Measurements from ENCODE around the gene GUCY2C.
A peak's percentile ranks its signal among the peaks of the same experiment; 100 is the strongest.

The GUCY2C gene

DNA sequence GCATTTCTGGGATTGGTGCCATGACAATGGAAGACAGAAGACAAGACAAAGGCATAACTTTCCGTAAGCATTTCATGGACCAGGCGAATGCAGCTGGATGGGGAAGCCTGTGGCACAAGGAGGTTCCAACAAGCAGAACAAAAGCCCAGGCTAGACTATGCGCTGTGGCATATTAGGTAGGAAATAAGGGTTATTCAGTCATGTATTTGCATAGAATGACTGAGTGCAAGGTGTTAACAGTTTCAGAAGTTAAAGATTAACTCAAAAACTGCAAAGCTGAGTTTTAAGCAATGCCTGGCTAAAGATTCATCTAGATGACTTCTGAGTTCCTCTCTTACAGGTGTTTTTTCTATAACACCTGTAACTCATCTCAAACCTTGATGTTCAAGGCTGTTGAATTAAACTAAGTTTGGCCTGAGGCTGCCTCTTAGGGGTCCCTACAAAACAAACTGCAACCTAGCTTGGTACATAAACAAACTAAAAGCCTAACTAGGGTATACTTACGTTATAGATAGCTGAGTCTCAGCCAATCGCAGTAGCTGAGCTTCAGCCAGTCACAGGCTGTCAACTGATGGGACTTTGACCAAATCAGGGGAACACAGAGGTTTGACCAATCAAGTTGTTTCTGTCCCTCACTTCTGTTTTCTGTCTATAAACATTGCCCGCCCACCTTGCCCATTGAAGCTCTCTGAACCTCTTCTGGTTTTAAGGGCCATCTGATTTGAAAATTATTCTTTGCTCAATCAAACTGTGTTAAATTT, 76.5 kb downstream of the GUCY2C start:
- TF ChIP-seq, protein P1, sequence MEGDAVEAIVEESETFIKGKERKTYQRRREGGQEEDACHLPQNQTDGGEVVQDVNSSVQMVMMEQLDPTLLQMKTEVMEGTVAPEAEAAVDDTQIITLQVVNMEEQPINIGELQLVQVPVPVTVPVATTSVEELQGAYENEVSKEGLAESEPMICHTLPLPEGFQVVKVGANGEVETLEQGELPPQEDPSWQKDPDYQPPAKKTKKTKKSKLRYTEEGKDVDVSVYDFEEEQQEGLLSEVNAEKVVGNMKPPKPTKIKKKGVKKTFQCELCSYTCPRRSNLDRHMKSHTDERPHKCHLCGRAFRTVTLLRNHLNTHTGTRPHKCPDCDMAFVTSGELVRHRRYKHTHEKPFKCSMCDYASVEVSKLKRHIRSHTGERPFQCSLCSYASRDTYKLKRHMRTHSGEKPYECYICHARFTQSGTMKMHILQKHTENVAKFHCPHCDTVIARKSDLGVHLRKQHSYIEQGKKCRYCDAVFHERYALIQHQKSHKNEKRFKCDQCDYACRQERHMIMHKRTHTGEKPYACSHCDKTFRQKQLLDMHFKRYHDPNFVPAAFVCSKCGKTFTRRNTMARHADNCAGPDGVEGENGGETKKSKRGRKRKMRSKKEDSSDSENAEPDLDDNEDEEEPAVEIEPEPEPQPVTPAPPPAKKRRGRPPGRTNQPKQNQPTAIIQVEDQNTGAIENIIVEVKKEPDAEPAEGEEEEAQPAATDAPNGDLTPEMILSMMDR (IDR thresholded peaks at IDR 0.05; ENCODE audit: low read depth, low read length, missing control alignments), result no peak
- DNase-seq, result no peak
- Histone ChIP-seq H3K4me3 (ENCODE audit: low read depth, low read length) (no peak overlapping the region), H3K27ac (no peak overlapping the region), H3K36me3 (replicated peaks) (no peaks in the 10 kb centered on the region), H3K27me3 (replicated peaks) (no peaks in the 10 kb centered on the region)
- in situ Hi-C loops (cut with HindIII; ENCODE audit: low pct_ligation_motif_present, low sequenced_read_pairs), result no loop called here

DNA sequence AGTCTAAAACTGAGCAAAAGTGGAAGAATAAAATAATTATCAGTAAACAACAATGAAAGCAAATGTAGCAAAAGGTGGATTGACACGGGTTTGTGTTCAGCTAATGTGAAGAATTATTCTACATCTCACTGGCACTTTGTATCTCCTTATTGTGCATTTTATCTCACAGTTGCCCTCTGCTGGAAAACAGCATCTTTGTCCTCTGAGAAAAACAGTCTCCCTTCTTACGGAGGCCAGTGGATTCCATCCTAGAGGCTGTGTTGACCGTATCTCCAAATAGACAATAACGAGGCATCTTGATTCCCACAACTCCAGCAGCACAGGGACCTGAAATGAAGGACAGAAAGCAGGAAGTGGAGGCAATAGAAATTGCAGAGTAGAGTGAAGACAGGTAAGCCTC, 77.4 kb downstream of the GUCY2C start:
- Histone ChIP-seq H3K27me3 (replicated peaks) (no peaks in the 10 kb centered on the region), H3K4me3 (ENCODE audit: low read depth, low read length) (no peak overlapping the region), H3K27ac (no peak overlapping the region), H3K36me3 (replicated peaks) (no peaks in the 10 kb centered on the region)
- TF ChIP-seq, protein P1 (IDR thresholded peaks at IDR 0.05; ENCODE audit: low read depth, low read length, missing control alignments), result peak; percentile 55
- in situ Hi-C loops (cut with HindIII; ENCODE audit: low pct_ligation_motif_present, low sequenced_read_pairs), result no loop called here
- DNase-seq, result peak; percentile 22

DNA sequence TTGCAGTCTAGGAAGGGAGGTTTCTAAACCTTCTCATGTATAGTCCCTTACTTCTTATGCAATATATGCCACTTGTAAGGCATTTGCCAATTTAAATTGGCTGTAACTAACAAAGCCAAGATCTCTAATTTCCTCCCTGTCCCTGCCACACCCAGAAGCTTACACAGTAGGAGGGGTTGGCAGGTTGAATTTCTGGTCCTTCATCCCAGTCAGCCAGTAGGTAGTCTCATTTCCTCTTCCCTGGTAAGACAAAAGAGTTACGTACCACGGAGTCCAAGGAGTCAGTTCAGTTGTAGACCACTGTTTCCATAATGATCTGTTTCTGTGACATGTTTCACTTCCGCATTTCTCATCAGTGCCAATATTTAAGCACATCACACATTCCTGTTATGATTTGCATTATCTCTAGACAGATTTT, 81.7 kb downstream of the GUCY2C start:
- in situ Hi-C loops (cut with HindIII; ENCODE audit: low pct_ligation_motif_present, low sequenced_read_pairs), result no loop called here
- no peak overlapping the region for H3K27ac ChIP-seq
- H3K36me3 ChIP-seq (replicated peaks), result no peaks in the 10 kb centered on the region
- H3K27me3 ChIP-seq (replicated peaks), result no peaks in the 10 kb centered on the region
- no peak overlapping the region for H3K4me3 ChIP-seq (ENCODE audit: low read depth, low read length)
- DNase-seq, result no peak
- TF ChIP-seq, protein P1 (IDR thresholded peaks at IDR 0.05; ENCODE audit: low read depth, low read length, missing control alignments), result no peak

DNA sequence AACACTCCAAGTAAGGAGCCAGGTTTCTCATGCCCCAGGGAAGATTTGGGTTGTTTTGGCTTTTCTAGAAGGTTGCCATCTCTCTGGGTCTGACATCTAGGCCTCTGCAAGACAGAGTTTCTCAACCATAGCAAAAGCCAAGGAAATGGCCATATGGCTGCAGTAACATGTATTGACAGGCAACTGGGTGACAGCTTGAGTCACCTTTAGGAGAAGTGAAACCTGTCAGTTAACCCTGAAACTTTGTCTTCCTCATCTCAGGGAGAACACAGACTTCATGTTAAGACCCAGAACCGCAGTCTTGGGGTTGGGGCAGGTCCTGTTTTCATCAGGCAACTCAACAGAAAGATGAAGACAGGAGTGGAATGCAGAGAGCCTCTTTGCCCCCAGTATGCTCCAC, 82.7 kb downstream of the GUCY2C start:
- H3K27ac ChIP-seq, result no peak overlapping the region
- TF ChIP-seq, protein P1 (IDR thresholded peaks at IDR 0.05; ENCODE audit: low read depth, low read length, missing control alignments), result no peak
- H3K4me3 ChIP-seq (ENCODE audit: low read depth, low read length), result no peak overlapping the region
- in situ Hi-C loops (cut with HindIII; ENCODE audit: low pct_ligation_motif_present, low sequenced_read_pairs), result no loop called here
- no peaks in the 10 kb centered on the region for H3K36me3 ChIP-seq (replicated peaks)
- no peaks in the 10 kb centered on the region for H3K27me3 ChIP-seq (replicated peaks)
- no peak for DNase-seq

DNA sequence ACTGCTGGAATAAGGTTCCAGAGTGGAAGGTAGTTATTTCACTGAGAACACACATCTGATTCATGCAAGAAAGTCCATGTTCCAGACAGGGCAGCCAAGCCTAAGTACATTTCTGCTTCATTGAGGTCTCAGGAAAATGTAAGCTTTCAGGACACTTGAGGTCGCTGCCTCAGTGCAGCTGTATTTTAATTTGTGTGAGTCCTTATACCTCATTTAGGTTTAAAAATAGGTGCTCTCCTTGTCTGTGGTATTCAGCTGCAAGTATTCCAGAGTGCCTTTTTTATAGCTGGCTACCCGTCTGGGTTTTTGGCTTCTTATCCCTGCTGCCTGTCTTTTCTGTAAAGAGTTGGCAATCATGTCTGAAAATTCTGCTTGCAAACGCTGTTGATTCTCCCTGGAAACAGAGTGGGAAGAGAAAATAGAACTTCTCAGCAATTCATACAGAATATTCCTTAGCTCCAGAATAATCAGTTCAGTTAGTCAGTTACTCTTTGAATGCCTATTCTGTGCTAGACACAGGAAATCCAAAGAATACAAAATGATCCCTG, 83.4 kb downstream of the GUCY2C start:
- in situ Hi-C loops (cut with HindIII; ENCODE audit: low pct_ligation_motif_present, low sequenced_read_pairs), result no loop called here
- no peak overlapping the region for H3K27ac ChIP-seq
- no peak overlapping the region for H3K4me3 ChIP-seq (ENCODE audit: low read depth, low read length)
- DNase-seq, result no peak
- no peaks in the 10 kb centered on the region for H3K36me3 ChIP-seq (replicated peaks)
- H3K27me3 ChIP-seq (replicated peaks), result no peaks in the 10 kb centered on the region
- TF ChIP-seq, protein P1 (IDR thresholded peaks at IDR 0.05; ENCODE audit: low read depth, low read length, missing control alignments), result no peak
